ENCODE results near the gene SLC25A19. TPM values are rescaled to one million over a fixed set of nuclear protein-coding genes. Genes with fewer than 3 reads are reported as not detected.

SLC25A19 gene
- total and polyA plus RNA-seq, 2 donors (not counting 1 experiment from before 2014, with no cell fraction given), result 36.8 to 46.4 TPM

GRCh38 chr17:75317671-75318070 lies 28.4 kb upstream of the SLC25A19 start:
- H3K27me3 ChIP-seq (replicated peaks in 1 of 4; ENCODE audit: control extremely low read depth in 1 of 4, control insufficient read depth in 3 of 4, insufficient read depth in 4 of 4, low read length in 3 of 4), result no peaks in the 10 kb centered on the region
- Mint-ChIP-seq H3K4me1 (peaks cover 60% of the 10 kb centered on the region), H3K27ac (peak overlapping the region; percentile 81), H3K27me3 (no peaks in the 10 kb centered on the region), H3K9me3 (ENCODE audit: insufficient read depth) (no peaks in the 10 kb centered on the region), H3K4me3 (no peak overlapping the region)
- H2AFZ ChIP-seq (ENCODE audit: insufficient read depth, low read depth, low read length, poor library complexity, severe bottlenecking), result no peak overlapping the region
- WGBS (ENCODE audit: insufficient coverage), result 82% methylated on average over 8 of the region's 11 CpGs
- no peaks in the 10 kb centered on the region for H3K9me3 ChIP-seq (ENCODE audit: control extremely low read depth in 1 of 3, control insufficient read depth in 2 of 3, insufficient read depth in 1 of 3, low read length in 2 of 3)
- DNase-seq (peak; percentile 13), ATAC-seq (ENCODE audit: low read depth) (no peak)
- no peaks in the 10 kb centered on the region for H4K20me1 ChIP-seq (ENCODE audit: control insufficient read depth, insufficient read depth, low read length, poor library complexity, severe bottlenecking)
- H3K27ac ChIP-seq (ENCODE audit: low read length in 2 of 2), result peak overlapping the region in 1 of 2 donors; percentile 81
- no peak overlapping the region for H3K4me2 ChIP-seq (replicated peaks; ENCODE audit: low read depth, low read length, poor library complexity, severe bottlenecking)
- TF ChIP-seq CTCF (IDR thresholded peaks at IDR 0.05), result no peak
- no peak overlapping the region for H3K9ac ChIP-seq (ENCODE audit: low read length)
- ChIA-PET CTCF (interaction anchor here (0.6 to 15.8 kb wide), 6 partner anchors 9 to 204 kb away, joined by 3 to 264 read pairs (median 8); no protein-coding TSS in a partner anchor), POLR2A (interaction anchor here (0.6 to 3.8 kb wide), 5 partner anchors 9 to 89 kb away, joined by 3 to 33 read pairs (median 14); partner anchors contain the start of gene SLC25A19)
- no peak overlapping the region for H3K4me3 ChIP-seq (ENCODE audit: control extremely low read depth in 1 of 5, extremely low read depth in 1 of 5, insufficient read depth in 1 of 5, low read depth in 2 of 5, low read length in 4 of 5)
- H3K79me2 ChIP-seq (ENCODE audit: control insufficient read depth, insufficient read depth, low read length), result peaks cover 85% of the 10 kb centered on the region
- intact Hi-C loops (cut with micrococcal nuclease), result no loop called here
- peaks cover 21 to 67% of the 10 kb centered on the region in 2 donors for H3K4me1 ChIP-seq (ENCODE audit: control insufficient read depth in 2 of 2, insufficient read depth in 2 of 2, low read length in 2 of 2)
- peaks cover 14 to 43% of the 10 kb centered on the region in 2 experiments for H3K36me3 ChIP-seq (replicated peaks in 1 of 2; ENCODE audit: control extremely low read depth in 1 of 2, control insufficient read depth in 1 of 2, extremely low read depth in 1 of 2, insufficient read depth in 2 of 2, low read length in 1 of 2)

- no peaks in the 10 kb centered on the region for H3K9me3 ChIP-seq (ENCODE audit: control extremely low read depth in 1 of 3, control insufficient read depth in 2 of 3, insufficient read depth in 1 of 3, low read length in 2 of 3)
- no peak overlapping the region for H3K4me3 ChIP-seq (ENCODE audit: control extremely low read depth in 1 of 5, extremely low read depth in 1 of 5, insufficient read depth in 1 of 5, low read depth in 2 of 5, low read length in 4 of 5)
- peaks cover 31 to 78% of the 10 kb centered on the region in 2 donors for H3K4me1 ChIP-seq (ENCODE audit: control insufficient read depth in 2 of 2, insufficient read depth in 2 of 2, low read length in 2 of 2)
- H3K36me3 ChIP-seq (replicated peaks in 1 of 2; ENCODE audit: control extremely low read depth in 1 of 2, control insufficient read depth in 1 of 2, extremely low read depth in 1 of 2, insufficient read depth in 2 of 2, low read length in 1 of 2), result peaks cover 9 to 33% of the 10 kb centered on the region in 2 experiments
- H2AFZ ChIP-seq (ENCODE audit: insufficient read depth, low read depth, low read length, poor library complexity, severe bottlenecking), result no peak overlapping the region
- H3K27ac ChIP-seq (ENCODE audit: low read length in 2 of 2), result peak overlapping the region; percentile 18 to 81
- H3K27me3 ChIP-seq (replicated peaks in 1 of 4; ENCODE audit: control extremely low read depth in 1 of 4, control insufficient read depth in 3 of 4, insufficient read depth in 4 of 4, low read length in 3 of 4), result no peaks in the 10 kb centered on the region
- ChIA-PET POLR2A (interaction anchor here (0.7 to 3.8 kb wide), 5 partner anchors 19 to 96 kb away, joined by 5 to 33 read pairs (median 14); partner anchors contain the start of gene SLC25A19), CTCF (interaction anchor here (0.8 to 15.8 kb wide), 9 partner anchors 9 to 97 kb away, joined by 3 to 264 read pairs (median 7); partner anchors contain the start of gene SLC25A19)
- DNase-seq, result no peak
- peak overlapping the region; percentile 29 for H3K4me3 Mint-ChIP-seq
- no peak overlapping the region for H3K4me2 ChIP-seq (replicated peaks; ENCODE audit: low read depth, low read length, poor library complexity, severe bottlenecking)
- H3K4me1 Mint-ChIP-seq, result peaks cover 63% of the 10 kb centered on the region
- H3K9me3 Mint-ChIP-seq (ENCODE audit: insufficient read depth), result no peaks in the 10 kb centered on the region
- no peak overlapping the region for H3K9ac ChIP-seq (ENCODE audit: low read length)
- ATAC-seq (ENCODE audit: low read depth), result no peak
- intact Hi-C loops (cut with micrococcal nuclease), result no loop called here
- TF ChIP-seq CTCF (IDR thresholded peaks at IDR 0.05) (no peak), EZH2 (IDR thresholded peaks at IDR 0.05; ENCODE audit: borderline replicate concordance, insufficient read depth, low read depth, low read length, poor library complexity, severe bottlenecking) (no peak)
- H3K27me3 Mint-ChIP-seq, result no peaks in the 10 kb centered on the region
- H3K27ac Mint-ChIP-seq, result peak overlapping the region; percentile 89
- 93% methylated on average over 2 of the region's 5 CpGs for WGBS (ENCODE audit: insufficient coverage)
- no peaks in the 10 kb centered on the region for H4K20me1 ChIP-seq (ENCODE audit: control insufficient read depth, insufficient read depth, low read length, poor library complexity, severe bottlenecking)
- H3K79me2 ChIP-seq (ENCODE audit: control insufficient read depth, insufficient read depth, low read length), result peaks cover 83% of the 10 kb centered on the region
Measured at GRCh38 chr17:75316253-75316652, 27.0 kb upstream of the SLC25A19 start.

Measured in B cell (primary cell).